ENCODE data around the gene SRSF5.
"Not testable (repeated sequence)": the region's sequence is repeated elsewhere in the genome, so short reads cannot be mapped to it uniquely, and the experiment has no call there.

Gene SRSF5

GRCh38 chr14:69811227-69811867 lies 44.4 kb downstream of the SRSF5 start:
- DNase-seq, result no peak

- DNase-seq, result no peak
Measured at GRCh38 chr14:69811868-69812252, 44.9 kb downstream of the SRSF5 start.

GRCh38 chr14:69812711-69813110 lies 45.8 kb downstream of the SRSF5 start:
- no peak for DNase-seq

- not testable (repeated sequence) for DNase-seq
Measured at GRCh38 chr14:69813346-69813745, 46.4 kb downstream of the SRSF5 start.

- no peak for DNase-seq
Measured at GRCh38 chr14:69814397-69814796, 47.5 kb downstream of the SRSF5 start.

- no peak for DNase-seq
Measured at GRCh38 chr14:69815556-69815955, 48.6 kb downstream of the SRSF5 start.

- no peak for DNase-seq
Measured at GRCh38 chr14:69816216-69816615, 49.3 kb downstream of the SRSF5 start.

GRCh38 chr14:69818758-69819191 lies 51.8 kb downstream of the SRSF5 start:
- DNase-seq, result peak; percentile 33

GRCh38 chr14:69819607-69820006 lies 52.7 kb downstream of the SRSF5 start:
- DNase-seq, result no peak

- no peak for DNase-seq
Measured at GRCh38 chr14:69820991-69821390, 54.0 kb downstream of the SRSF5 start.
